OCI-LY7 (cell line): ENCODE results near the gene PRRG2. TPM values are rescaled to one million over a fixed set of nuclear protein-coding genes. Genes with fewer than 3 reads are reported as not detected.

Experiments
- BruUV-seq: library from RNA; stranded (reverse); fragments of 400-500 nt; replicated peaks from 2 replicates; lab custom pipeline; 2021; lab: Mats Ljungman, UMichigan
- CTCF ChIA-PET: fragments of 300-600 bp; sonication (Branson Sonifier 250); formaldehyde crosslinking; loops from one replicate; lab custom pipeline; 2022; ENCODE audit warnings: antibody characterized with exemption; ENCODE audit not compliant: unreplicated experiment; lab: Charles Lee
- POLR2A ChIA-PET: fragments of 300-600 bp; sonication (Branson Sonifier 250); formaldehyde crosslinking; loops from one replicate; lab custom pipeline; 2022; ENCODE audit warnings: antibody characterized with exemption; lab: Charles Lee
- DNase-seq: peaks from one replicate; pipeline ENCODE4 v3.0.0-alpha.2; 2015; ENCODE audit warnings: low spot score
- H2AFZ ChIP-seq: fragments of 200-600 bp; sonication (generic), shearing (Covaris generic); 2 replicates; pipeline ENCODE4 v1.6.1; 2014; ENCODE audit warnings: mild to moderate bottlenecking, antibody characterized with exemption, low read length, moderate library complexity
- H3K27ac ChIP-seq: fragments of 200-600 bp; sonication (generic); 2 replicates; pipeline ENCODE4 v1.5.1; 2014; ENCODE audit warnings: mixed run types, low read depth, mild to moderate bottlenecking, moderate library complexity, low read length, inconsistent platforms; ENCODE audit not compliant: poor library complexity, severe bottlenecking
- H3K36me3 ChIP-seq: fragments of 200-600 bp; sonication (generic); 2 replicates; pipeline ENCODE4 v1.6.1; 2014; ENCODE audit warnings: mild to moderate bottlenecking, antibody characterized with exemption, low read length, moderate library complexity, mixed read lengths; ENCODE audit not compliant: insufficient read depth
- H3K4me1 ChIP-seq: fragments of 200-600 bp; sonication (generic); 2 replicates; pipeline ENCODE4 v1.5.1; 2014; ENCODE audit warnings: mild to moderate bottlenecking, low read length; ENCODE audit not compliant: insufficient read depth, poor library complexity, severe bottlenecking
- H3K4me2 ChIP-seq: fragments of 200-600 bp; sonication (generic); 2 replicates; pipeline ENCODE4 v1.6.1; 2014; ENCODE audit warnings: mild to moderate bottlenecking, low read length
- H3K4me3 ChIP-seq: fragments of 200-600 bp; sonication (generic); 2 replicates; pipeline ENCODE4 v1.5.1; 2014; ENCODE audit warnings: mild to moderate bottlenecking, low read depth, low read length; ENCODE audit not compliant: poor library complexity, severe bottlenecking
- H3K79me2 ChIP-seq: fragments of 200-600 bp; sonication (generic); 2 replicates; pipeline ENCODE4 v1.6.1; 2016; ENCODE audit warnings: low read depth, mild to moderate bottlenecking, low read length, moderate library complexity, mixed read lengths; ENCODE audit not compliant: insufficient read depth
- H3K9me2 ChIP-seq: fragments of 200-600 bp; sonication (generic); 2 replicates; pipeline ENCODE4 v1.6.1; 2016; ENCODE audit warnings: mild to moderate bottlenecking, low read length, mixed read lengths; ENCODE audit not compliant: insufficient read depth
- H3K9me3 ChIP-seq: fragments of 200-600 bp; sonication (generic); 2 replicates; pipeline ENCODE4 v1.6.1; 2014; ENCODE audit warnings: mild to moderate bottlenecking, mixed run types, low read length, mixed read lengths
- H4K20me1 ChIP-seq: fragments of 200-600 bp; sonication (generic); 2 replicates; pipeline ENCODE4 v1.6.1; 2014; ENCODE audit warnings: mild to moderate bottlenecking, antibody characterized with exemption, low read length, moderate library complexity, mixed read lengths; ENCODE audit not compliant: insufficient read depth
- EZH2phosphoT487 ChIP-seq: fragments of 200-600 bp; sonication (generic); IDR thresholded peaks from 2 replicates; pipeline ENCODE4 v1.6.1; 2018; ENCODE audit warnings: low read depth, borderline replicate concordance, mild to moderate bottlenecking, mixed run types, antibody characterized with exemption, low read length, moderate library complexity, mixed read lengths
- intact Hi-C: fragments of 100-400 bp; cut with micrococcal nuclease; formaldehyde crosslinking; loops from one replicate; pipeline ENCODE4 v1.10.0; 2022; ENCODE audit not compliant: unreplicated experiment
- total RNA-seq, 2 experiments: library from RNA; depleted of rRNA in 1 of 2; stranded (reverse); fragments of >200 nt in 1 of 2; shearing (Covaris generic) in 1 of 2; gene quantifications; 2 replicates each; pipeline ENCODE4 v1.2.3, GENCODE V29; 2014 to 2022
- TF ChIP-seq, protein P1 (sequence below): fragments of 200-600 bp; sonication (generic); conservative IDR thresholded peaks from 2 replicates; pipeline ENCODE4 v1.5.1; 2014; ENCODE audit warnings: mild to moderate bottlenecking, antibody characterized with exemption, low read length, moderate library complexity, mixed read lengths

The PRRG2 gene
- total RNA-seq, 2 experiments from 2014 or later, result 2.4 to 2.7 TPM

DNA sequence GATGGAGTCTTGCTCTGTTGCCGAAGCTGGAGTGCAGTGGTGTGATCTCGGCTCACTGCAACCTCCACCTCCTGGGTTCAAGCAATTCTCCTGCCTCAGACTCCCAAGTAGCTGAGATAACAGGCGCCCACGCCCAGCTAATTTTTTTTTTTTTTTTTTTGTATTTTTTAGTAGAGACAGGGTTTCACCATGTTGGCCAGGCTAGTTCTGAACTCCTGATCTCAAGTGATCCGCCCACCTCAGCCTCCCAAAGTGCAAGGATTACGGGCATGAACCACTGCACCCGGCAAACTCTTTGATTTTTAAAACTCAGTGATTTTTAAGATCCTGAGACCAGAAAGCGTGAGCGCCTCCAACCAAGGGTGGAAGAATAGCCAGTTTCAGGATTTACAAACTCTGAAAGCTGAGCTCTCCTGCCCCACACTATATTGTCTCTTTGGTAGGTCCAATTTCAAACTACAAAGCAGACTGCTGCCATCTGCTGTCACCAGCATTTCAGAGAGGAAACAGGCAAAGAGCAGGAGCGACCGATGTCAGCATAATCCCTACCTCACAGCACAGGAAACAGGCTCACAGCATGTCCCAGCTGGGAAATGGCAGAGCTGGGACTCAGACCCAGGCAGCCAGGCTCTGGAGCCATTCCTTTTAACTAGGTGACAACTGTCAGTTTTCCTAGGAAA lies 10.0 kb upstream of the PRRG2 start:
- peak overlapping the region; percentile 66 for H3K4me2 ChIP-seq
- H3K36me3 ChIP-seq, result peaks cover 17% of the 10 kb centered on the region
- intact Hi-C loops, result loop anchor here (1.0 to 2.0 kb wide), 2 partner anchors 24 to 68 kb away; no protein-coding TSS in a partner anchor
- DNase-seq, result peak; percentile 42
- no peaks in the 10 kb centered on the region for H3K9me3 ChIP-seq
- BruUV-seq, result no TSS peak
- H3K27ac ChIP-seq, result peak overlapping the region; percentile 45
- no peaks in the 10 kb centered on the region for H3K9me2 ChIP-seq
- H2AFZ ChIP-seq, result no peak overlapping the region
- no peak overlapping the region for H3K4me3 ChIP-seq
- H4K20me1 ChIP-seq, result no peaks in the 10 kb centered on the region
- ChIA-PET CTCF (interaction anchor here (0.5 to 0.8 kb wide), 2 partner anchors 12 to 23 kb away, joined by 3 read pairs; no protein-coding TSS in a partner anchor), POLR2A (interaction anchor here (1.0 kb wide), 1 partner anchor 35 kb away, joined by 3 read pairs; no protein-coding TSS in a partner anchor)
- H3K4me1 ChIP-seq, result peaks cover 22% of the 10 kb centered on the region
- H3K79me2 ChIP-seq, result no peaks in the 10 kb centered on the region
- no peak for TF ChIP-seq EZH2phosphoT487
- TF ChIP-seq, protein P1, sequence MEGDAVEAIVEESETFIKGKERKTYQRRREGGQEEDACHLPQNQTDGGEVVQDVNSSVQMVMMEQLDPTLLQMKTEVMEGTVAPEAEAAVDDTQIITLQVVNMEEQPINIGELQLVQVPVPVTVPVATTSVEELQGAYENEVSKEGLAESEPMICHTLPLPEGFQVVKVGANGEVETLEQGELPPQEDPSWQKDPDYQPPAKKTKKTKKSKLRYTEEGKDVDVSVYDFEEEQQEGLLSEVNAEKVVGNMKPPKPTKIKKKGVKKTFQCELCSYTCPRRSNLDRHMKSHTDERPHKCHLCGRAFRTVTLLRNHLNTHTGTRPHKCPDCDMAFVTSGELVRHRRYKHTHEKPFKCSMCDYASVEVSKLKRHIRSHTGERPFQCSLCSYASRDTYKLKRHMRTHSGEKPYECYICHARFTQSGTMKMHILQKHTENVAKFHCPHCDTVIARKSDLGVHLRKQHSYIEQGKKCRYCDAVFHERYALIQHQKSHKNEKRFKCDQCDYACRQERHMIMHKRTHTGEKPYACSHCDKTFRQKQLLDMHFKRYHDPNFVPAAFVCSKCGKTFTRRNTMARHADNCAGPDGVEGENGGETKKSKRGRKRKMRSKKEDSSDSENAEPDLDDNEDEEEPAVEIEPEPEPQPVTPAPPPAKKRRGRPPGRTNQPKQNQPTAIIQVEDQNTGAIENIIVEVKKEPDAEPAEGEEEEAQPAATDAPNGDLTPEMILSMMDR, result peak; percentile 68

DNA sequence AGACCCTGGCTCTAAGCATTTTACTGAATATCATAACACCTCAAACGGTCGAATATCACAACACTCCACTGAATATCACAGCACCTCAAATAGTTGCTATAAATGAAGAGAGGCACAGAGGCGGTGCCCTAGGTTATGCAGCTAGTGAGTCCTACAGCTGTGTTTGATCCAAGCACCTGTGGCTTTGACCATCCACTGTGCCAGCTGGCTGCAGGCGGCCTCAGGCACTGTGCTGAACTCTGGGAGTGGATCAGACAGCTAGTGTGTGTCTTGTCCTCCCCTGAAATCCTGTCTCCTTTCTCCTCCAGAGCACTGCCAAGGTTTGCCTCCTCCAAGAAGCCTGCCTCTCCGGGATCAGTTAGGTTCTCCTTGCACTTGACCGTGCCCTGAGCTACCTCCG lies 8.1 kb upstream of the PRRG2 start:
- Histone ChIP-seq H3K27ac (no peak overlapping the region), H3K4me3 (no peak overlapping the region), H3K79me2 (peaks cover 4% of the 10 kb centered on the region; the same call in 1 of the 2 replicates), H3K4me1 (peaks cover 19% of the 10 kb centered on the region), H3K9me3 (no peaks in the 10 kb centered on the region), H4K20me1 (no peaks in the 10 kb centered on the region), H2AFZ (no peak overlapping the region), H3K36me3 (peaks cover 16% of the 10 kb centered on the region; the same call in 1 of the 2 replicates), H3K9me2 (no peaks in the 10 kb centered on the region), H3K4me2 (no peak overlapping the region)
- DNase-seq, result no peak
- BruUV-seq, result no TSS peak
- intact Hi-C loops, result no loop called here
- TF ChIP-seq, protein P1, result no peak
- no peak for TF ChIP-seq EZH2phosphoT487
- CTCF ChIA-PET, result no interaction called here
- POLR2A ChIA-PET, result interaction anchor here (1.0 kb wide), 1 partner anchor 8 kb away, joined by 3 read pairs; the partner anchor contains the start of gene PRRG2

DNA sequence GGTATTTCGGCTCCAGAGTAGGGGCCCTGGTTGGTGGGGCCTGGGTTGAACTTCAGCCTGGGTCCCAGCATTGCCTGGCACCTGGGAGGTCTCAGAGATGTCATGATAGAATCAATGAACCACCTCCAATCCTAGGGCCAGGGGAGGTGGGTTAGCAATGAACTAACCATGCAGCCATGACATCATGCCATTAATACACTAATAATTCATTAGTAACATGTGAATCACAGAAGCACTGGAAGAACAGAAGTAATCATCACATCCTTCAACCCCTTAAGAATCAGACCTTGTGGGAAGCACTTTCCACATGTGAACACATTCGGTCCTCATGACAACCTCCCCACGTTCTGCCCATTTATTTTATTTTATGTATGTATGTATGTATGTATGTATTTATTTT lies 7.7 kb upstream of the PRRG2 start:
- Histone ChIP-seq H4K20me1 (no peaks in the 10 kb centered on the region), H3K4me3 (no peak overlapping the region), H3K27ac (no peak overlapping the region), H3K9me3 (no peaks in the 10 kb centered on the region), H3K4me2 (no peak overlapping the region), H3K36me3 (peaks cover 16% of the 10 kb centered on the region; the same call in 1 of the 2 replicates), H3K79me2 (peaks cover 8% of the 10 kb centered on the region; the same call in 1 of the 2 replicates), H2AFZ (no peak overlapping the region), H3K4me1 (peaks cover 15% of the 10 kb centered on the region), H3K9me2 (no peaks in the 10 kb centered on the region)
- intact Hi-C loops, result no loop called here
- CTCF ChIA-PET, result no interaction called here
- no TSS peak for BruUV-seq
- no peak for DNase-seq
- POLR2A ChIA-PET, result no interaction called here
- TF ChIP-seq, protein P1, result no peak
- TF ChIP-seq EZH2phosphoT487, result no peak
